Activated T-helper 17 cell treated with anti-CD3 and anti-CD28 coated beads, Interleukin-2, amount 50 U/mL, for 72 hours (primary cell): ENCODE results near the gene ACOX2. TPM values are rescaled to one million over a fixed set of nuclear protein-coding genes. Genes with fewer than 3 reads are reported as not detected.

Source experiments
- ATAC-seq: fragments of 150-1000 bp; cut with Tn5 transposase; replicated peaks from 2 replicates; pipeline ENCODE4 v1.10.0; 2021; ENCODE audit warnings: mild to moderate bottlenecking, moderate library complexity
- H3K27ac Mint-ChIP-seq: one replicate; pipeline ENCODE4 v1.8.0; 2022; ENCODE audit warnings: mixed read lengths
- H3K27me3 Mint-ChIP-seq: one replicate; pipeline ENCODE4 v1.8.0; 2022; ENCODE audit warnings: mixed read lengths
- H3K36me3 Mint-ChIP-seq: one replicate; pipeline ENCODE4 v1.8.0; 2022; ENCODE audit warnings: low read depth, mild to moderate bottlenecking, mixed read lengths
- H3K4me1 Mint-ChIP-seq: one replicate; pipeline ENCODE4 v1.8.0; 2022; ENCODE audit warnings: mixed read lengths
- H3K4me3 Mint-ChIP-seq: one replicate; pipeline ENCODE4 v1.8.0; 2022; ENCODE audit warnings: mild to moderate bottlenecking, mixed read lengths
- H3K9me3 Mint-ChIP-seq: one replicate; pipeline ENCODE4 v1.8.0; 2022; ENCODE audit warnings: mixed read lengths
- total RNA-seq, 2 donors: library from RNA; stranded (reverse); gene quantifications; one replicate each; pipeline ENCODE4 v1.2.3, GENCODE V29; 2022

ACOX2 gene
- total RNA-seq, 2 donors from 2014 or later: not detected

DNA sequence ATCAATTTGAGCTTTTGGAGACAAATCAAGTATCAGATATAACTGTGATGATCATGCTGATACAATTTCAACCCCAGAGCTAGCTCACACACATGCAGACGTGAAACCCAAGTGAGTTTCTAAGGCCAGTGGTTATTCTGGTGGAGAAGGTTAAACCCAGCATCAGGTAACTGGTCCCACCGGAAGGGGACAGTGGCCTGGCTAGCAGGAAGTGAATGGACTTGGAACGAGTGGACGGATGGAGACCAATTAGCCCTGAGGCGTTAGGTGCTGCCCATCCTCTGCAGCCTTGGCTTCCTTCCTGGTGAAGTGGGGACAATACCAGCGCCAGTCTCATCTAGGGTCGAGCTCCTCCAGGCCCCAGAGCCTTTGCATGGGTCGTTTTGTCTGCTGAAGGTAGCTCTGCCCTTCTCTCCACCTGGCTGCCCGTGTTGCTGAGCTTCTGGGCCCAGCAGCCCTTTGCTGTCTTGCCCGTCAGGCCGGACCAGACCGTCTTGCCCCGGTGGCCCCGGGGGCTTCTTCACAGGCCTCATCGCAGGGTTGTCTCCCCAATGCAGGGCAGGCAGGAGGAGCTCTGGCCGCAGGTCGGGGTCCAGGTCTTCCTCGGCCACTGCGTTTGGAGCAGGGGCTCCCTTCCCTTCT is 46.0 kb downstream of the ACOX2 start:
- H3K27me3 Mint-ChIP-seq: no peaks in the 10 kb centered on the region

DNA sequence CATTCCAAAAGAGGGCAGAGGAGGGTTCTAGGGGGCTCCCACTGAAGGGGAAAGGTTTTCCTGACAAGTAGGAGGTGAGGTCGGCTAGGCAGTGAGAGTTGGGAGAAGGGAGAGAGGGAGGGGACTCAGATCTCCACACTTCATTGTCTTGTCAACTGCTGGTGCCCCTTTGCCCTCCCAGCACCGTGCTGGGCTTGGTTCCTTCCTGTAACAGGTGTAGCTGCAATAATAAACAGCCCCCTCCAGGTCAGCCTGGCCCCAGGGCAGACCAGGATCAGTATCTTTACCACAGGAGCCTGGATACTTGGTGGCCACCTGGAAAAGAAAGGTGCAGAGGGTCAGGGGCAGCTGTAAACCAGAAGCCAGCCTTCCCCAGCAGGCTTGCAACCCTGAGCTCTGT is 48.0 kb downstream of the ACOX2 start:
- no peak overlapping the region for H3K27ac Mint-ChIP-seq
- H3K36me3 Mint-ChIP-seq: no peaks in the 10 kb centered on the region
- peaks cover 27% of the 10 kb centered on the region for H3K4me1 Mint-ChIP-seq
- no peak overlapping the region for H3K4me3 Mint-ChIP-seq
- no peaks in the 10 kb centered on the region for H3K27me3 Mint-ChIP-seq
- H3K9me3 Mint-ChIP-seq: no peaks in the 10 kb centered on the region
- ATAC-seq: no peak

More for the DNA sequence above, 46.0 kb downstream of the ACOX2 start:
- H3K4me3 Mint-ChIP-seq: peak overlapping the region; percentile 62
- no peak overlapping the region for H3K27ac Mint-ChIP-seq
- H3K9me3 Mint-ChIP-seq: no peaks in the 10 kb centered on the region
- H3K4me1 Mint-ChIP-seq: peaks cover 32% of the 10 kb centered on the region
- ATAC-seq: no peak
- no peaks in the 10 kb centered on the region for H3K36me3 Mint-ChIP-seq

DNA sequence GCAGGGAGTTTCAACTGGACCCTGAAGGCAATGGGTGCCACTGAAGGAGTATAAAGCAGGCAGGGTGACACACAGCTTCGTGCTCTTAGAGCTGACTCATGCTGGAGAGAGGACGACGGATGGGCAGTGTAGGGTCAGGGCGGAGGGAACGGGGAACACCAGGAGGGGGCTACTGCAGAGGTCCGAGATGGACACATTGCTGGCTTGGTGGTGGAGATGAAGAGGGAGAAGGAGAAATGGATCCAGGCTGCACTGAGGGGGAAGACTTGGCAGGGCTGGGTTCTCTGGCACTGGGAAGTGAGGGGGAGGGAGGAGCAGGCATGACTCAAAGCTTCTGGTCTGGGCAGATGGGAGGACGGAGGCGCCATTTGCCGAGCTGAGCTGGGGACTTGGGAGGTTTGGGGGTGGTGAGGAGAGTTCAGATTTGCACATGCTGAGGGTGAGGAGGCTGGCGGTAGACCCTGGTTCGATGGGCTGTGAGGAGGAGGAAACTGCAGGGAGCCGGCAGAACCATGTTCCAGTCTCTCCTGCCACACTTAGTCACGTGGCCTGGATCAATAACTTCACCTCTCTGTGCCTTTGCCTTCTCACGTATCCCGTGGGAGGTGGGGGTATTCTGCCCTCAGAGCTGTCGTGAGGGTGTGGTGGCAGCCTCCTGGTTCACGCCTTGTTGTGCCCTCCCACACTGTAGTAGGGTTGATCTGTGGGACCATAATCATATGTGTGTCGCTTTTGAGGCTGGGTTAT is 49.7 kb downstream of the ACOX2 start:
- Mint-ChIP-seq H3K4me1 (peaks cover 15% of the 10 kb centered on the region), H3K4me3 (peak overlapping the region; percentile 9), H3K27ac (peak overlapping the region; percentile 12), H3K9me3 (no peaks in the 10 kb centered on the region), H3K36me3 (no peaks in the 10 kb centered on the region), H3K27me3 (no peaks in the 10 kb centered on the region)
- ATAC-seq: peak; percentile 18

DNA sequence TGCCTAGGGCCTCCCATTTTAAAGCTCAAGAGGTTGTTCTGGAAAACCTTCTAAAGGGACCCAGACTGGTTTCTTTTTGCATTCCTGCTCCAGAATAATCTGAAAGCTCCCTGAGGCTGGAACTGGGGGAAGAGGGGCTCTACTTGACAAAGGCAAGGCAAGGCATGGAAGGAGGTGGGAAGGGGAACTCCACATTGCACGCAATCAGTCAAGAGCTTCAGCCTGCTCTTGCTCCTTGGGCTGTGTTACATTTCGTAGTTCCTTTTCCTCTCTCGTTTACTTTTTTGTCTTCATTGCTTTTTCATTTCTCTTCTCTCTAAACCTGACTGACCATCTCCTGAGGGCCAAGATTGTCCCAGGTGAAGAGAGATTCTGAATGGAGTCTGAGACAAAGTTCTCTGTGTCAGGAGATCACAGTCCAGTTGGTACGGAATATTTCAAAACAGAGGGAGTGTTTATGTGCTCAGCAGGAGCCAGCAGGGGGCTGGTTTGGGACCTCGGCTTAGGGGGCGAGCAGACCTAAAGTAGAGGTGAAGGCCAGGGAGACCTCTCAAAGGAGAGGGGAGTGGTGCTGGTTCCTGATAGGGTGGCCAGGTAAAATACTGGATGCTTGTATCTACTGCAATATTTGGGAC is 51.1 kb downstream of the ACOX2 start:
- H3K4me1 Mint-ChIP-seq: peaks cover 10% of the 10 kb centered on the region
- H3K36me3 Mint-ChIP-seq: no peaks in the 10 kb centered on the region
- ATAC-seq: no peak
- H3K4me3 Mint-ChIP-seq: no peak overlapping the region
- H3K27me3 Mint-ChIP-seq: no peaks in the 10 kb centered on the region
- no peak overlapping the region for H3K27ac Mint-ChIP-seq
- no peaks in the 10 kb centered on the region for H3K9me3 Mint-ChIP-seq

DNA sequence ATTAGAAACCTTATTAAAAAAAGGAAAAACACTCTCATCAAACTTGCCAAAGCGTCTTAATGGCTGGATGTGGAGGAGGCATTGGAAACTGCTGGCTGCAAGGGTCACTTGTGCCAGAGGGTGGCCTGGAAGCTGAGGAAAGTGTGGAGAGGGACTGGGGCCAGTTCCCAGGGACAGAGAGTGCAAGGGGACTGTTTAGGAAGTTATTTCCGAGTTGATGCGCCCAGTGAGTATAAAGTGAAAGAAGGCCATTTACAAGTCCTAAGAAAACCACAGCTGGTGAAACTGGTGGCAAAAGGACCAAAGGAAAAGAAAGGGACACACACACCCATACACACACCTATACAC is 52.3 kb downstream of the ACOX2 start:
- Mint-ChIP-seq H3K27me3 (no peaks in the 10 kb centered on the region), H3K9me3 (no peaks in the 10 kb centered on the region), H3K4me3 (no peak overlapping the region), H3K4me1 (peaks cover 10% of the 10 kb centered on the region), H3K36me3 (no peaks in the 10 kb centered on the region), H3K27ac (no peak overlapping the region)
- no peak for ATAC-seq

DNA sequence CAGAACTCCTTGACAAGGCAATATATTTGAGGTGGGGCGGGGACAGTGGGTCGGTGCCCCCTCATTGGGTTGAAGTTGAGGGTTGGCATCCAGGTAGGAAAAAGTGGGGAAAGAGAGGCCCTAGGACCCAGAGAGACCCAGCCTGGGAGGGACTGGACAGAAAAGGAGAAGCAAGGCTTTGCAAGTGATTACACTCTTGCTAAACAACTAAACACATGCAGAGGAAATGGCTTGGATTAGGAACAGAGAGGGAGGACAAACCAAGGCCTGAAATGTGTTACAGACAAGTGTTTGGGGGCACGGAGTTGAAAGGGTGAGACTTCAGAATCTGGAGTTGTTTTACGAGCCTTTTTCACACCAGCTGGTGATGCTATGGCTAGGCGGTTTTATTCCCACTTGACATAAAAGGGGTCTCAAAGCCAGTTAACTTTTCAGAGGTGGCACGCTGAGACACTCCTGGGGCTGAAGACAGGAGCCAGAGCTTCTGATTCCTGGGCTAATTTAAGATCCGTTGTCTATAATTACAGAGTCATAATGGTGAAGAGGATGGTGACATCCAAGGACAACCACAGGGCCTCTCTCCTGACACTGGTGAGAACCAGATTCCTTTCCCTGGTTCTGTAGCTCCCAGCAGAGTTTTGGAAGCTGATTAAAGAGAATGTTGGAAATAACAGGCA is 52.8 kb downstream of the ACOX2 start:
- Mint-ChIP-seq H3K27me3 (no peaks in the 10 kb centered on the region), H3K4me1 (peaks cover 10% of the 10 kb centered on the region), H3K4me3 (no peak overlapping the region), H3K36me3 (no peaks in the 10 kb centered on the region), H3K27ac (no peak overlapping the region), H3K9me3 (no peaks in the 10 kb centered on the region)
- no peak for ATAC-seq

DNA sequence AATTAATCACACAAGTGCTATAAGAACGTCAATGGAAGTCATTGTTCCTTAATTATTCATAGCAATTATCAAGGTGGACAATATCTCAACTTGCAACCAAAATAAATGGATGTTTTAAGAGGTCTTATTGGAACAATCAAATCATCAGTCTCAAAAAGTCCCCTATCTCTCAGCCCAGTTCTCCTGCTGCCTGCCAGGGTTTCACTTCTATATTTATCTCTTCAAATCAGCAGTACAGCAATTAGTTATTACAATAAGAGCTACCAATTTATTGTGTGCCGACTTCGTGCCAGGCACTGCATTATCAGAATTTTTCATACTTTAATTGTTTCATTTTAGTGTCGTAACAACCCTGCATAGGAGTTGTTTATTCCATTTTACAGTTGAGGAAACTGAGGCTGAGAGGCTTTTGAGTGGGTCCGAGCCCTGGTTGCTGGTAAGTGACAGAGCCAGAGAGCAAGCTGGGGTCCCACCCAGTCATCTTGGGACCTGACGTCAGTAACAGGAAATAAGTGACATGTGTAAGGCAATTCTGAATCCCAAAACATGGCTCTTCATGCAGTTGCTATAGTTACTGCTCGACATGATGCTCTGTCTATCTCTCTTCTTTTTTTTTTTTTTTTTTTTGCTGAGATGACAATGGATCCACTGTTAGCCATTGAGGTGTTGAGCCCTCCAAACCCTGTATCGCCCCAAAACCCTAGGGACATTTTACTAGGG is 53.9 kb downstream of the ACOX2 start:
- Mint-ChIP-seq H3K4me3 (no peak overlapping the region), H3K36me3 (no peaks in the 10 kb centered on the region), H3K4me1 (peaks cover 10% of the 10 kb centered on the region), H3K9me3 (no peaks in the 10 kb centered on the region), H3K27ac (no peak overlapping the region), H3K27me3 (no peaks in the 10 kb centered on the region)
- ATAC-seq: no peak

DNA sequence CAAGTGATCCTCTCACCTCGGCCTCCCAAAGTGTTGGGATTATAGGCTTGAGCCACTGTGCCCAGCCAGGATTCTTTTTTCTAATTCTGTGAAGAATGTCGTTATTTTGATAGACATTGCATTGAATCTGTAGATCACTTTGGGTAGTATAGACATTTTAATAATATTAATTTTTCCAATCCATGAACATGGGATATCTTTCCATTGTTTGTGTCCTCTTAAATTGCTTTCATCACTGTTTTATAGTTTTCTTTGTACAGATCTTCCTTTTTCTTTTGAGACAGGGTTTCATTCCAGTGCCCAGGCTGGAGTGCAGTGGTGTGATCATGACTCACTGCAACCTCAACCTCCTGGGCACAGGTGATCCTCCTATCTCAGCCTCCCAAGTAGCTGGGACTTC is 56.7 kb downstream of the ACOX2 start:
- no peak overlapping the region for H3K4me3 Mint-ChIP-seq
- H3K27me3 Mint-ChIP-seq: no peaks in the 10 kb centered on the region
- no peaks in the 10 kb centered on the region for H3K36me3 Mint-ChIP-seq
- H3K27ac Mint-ChIP-seq: no peak overlapping the region
- peaks cover under 1% of the 10 kb centered on the region for H3K4me1 Mint-ChIP-seq
- H3K9me3 Mint-ChIP-seq: no peaks in the 10 kb centered on the region
- no peak for ATAC-seq

DNA sequence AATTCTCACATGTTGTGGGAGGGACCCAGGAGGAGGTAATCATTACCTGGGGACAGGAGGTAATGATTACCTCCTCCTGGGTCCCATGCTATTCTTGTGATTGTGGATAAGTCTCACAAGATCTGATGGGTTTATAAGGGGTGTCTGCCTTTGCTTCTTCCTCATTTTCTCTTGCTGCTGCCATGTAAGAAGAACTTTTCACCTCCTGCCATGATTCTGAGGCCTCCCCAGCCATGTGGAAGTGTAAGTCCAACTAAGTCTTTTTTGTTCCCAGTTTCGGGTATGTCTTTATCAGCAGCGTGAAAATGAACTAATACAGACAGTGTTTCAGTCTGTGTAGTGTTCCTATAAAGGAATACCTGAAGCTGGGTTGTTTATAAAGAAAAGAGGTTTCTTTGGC is 58.2 kb downstream of the ACOX2 start:
- H3K27ac Mint-ChIP-seq: no peak overlapping the region
- ATAC-seq: no peak
- H3K4me1 Mint-ChIP-seq: peaks cover 12% of the 10 kb centered on the region
- H3K27me3 Mint-ChIP-seq: no peaks in the 10 kb centered on the region
- H3K36me3 Mint-ChIP-seq: no peaks in the 10 kb centered on the region
- H3K4me3 Mint-ChIP-seq: no peak overlapping the region
- no peaks in the 10 kb centered on the region for H3K9me3 Mint-ChIP-seq

DNA sequence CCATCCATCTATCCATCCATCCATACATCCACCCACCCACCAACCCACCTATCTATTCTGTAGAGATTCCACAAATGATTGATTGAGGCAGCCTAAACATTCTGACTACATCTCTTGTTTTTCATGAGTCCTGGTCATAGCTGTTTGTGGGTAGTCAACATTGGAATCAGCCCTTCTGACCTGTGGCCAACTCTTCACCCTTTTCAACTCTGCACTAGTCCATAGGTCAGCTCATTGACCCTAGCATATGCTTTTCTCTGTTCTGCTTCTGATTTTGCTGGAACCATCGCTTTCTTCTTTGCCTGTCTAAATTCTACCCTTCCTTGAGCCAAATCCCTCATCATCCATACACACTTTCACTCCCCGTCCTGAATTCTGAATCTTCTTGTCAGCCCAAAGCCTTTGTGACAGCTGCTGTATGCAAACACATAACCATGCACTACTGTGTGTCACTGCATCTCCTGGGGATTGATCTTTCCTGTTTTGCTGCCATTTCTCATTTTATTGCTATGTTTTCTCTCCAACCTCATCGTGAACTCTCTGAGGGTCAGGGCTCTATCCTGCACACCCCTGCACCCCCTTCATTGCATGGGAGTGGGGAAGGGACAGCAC is 61.9 kb downstream of the ACOX2 start:
- H3K36me3 Mint-ChIP-seq: no peaks in the 10 kb centered on the region
- no peak for ATAC-seq
- H3K4me1 Mint-ChIP-seq: peaks cover 12% of the 10 kb centered on the region
- no peaks in the 10 kb centered on the region for H3K27me3 Mint-ChIP-seq
- no peak overlapping the region for H3K27ac Mint-ChIP-seq
- no peaks in the 10 kb centered on the region for H3K9me3 Mint-ChIP-seq
- no peak overlapping the region for H3K4me3 Mint-ChIP-seq

DNA sequence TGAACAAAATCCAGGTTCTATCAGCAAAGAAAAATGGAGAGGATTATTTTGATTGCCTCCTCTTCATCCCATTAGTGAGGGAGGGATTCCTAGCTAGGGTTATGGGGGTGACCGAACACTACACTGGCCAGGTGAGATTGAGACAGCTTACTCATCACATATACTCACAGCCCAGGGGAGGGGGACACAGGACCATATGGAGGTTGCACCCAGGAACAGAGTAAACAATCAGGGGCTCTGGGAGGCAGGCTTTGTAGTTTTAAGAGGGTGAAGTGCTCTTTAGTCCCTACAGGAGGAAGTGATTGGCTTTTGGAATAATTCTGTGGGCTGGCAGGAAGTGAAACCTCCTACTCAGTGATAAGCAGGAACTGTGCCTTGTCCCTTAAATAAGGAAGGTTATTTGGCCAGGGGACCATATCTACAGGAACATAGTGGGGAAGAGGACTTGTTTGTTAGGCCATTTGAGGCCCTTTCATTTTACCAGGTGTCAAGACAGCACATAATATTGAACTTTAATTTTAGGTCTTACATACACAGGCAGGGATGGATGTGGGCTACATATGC is 62.6 kb downstream of the ACOX2 start:
- no peaks in the 10 kb centered on the region for H3K36me3 Mint-ChIP-seq
- ATAC-seq: no peak
- no peak overlapping the region for H3K27ac Mint-ChIP-seq
- H3K9me3 Mint-ChIP-seq: no peaks in the 10 kb centered on the region
- peaks cover 12% of the 10 kb centered on the region for H3K4me1 Mint-ChIP-seq
- no peaks in the 10 kb centered on the region for H3K27me3 Mint-ChIP-seq
- H3K4me3 Mint-ChIP-seq: no peak overlapping the region

DNA sequence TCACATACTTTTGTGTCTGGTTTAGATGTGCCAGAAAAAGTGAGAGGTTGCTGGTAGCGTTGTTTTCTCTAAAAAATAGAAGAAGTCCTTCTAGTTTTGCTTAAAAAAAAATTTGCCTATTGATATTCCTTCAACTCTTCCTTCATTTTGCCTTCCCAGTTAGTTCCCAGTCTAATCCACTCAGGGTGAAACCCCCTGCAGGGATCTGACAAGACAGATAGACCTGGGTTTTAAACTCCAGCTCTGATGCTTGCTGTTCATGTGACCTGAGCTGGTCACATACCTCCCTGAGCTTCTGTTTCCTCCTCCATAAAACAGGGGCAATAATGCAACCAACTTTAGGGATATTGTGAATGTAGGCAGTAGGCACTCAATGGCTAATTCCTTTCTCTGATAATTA is 63.7 kb downstream of the ACOX2 start:
- Mint-ChIP-seq H3K27ac (no peak overlapping the region), H3K4me1 (peaks cover 12% of the 10 kb centered on the region), H3K27me3 (no peaks in the 10 kb centered on the region), H3K9me3 (no peaks in the 10 kb centered on the region), H3K4me3 (no peak overlapping the region), H3K36me3 (no peaks in the 10 kb centered on the region)
- no peak for ATAC-seq

DNA sequence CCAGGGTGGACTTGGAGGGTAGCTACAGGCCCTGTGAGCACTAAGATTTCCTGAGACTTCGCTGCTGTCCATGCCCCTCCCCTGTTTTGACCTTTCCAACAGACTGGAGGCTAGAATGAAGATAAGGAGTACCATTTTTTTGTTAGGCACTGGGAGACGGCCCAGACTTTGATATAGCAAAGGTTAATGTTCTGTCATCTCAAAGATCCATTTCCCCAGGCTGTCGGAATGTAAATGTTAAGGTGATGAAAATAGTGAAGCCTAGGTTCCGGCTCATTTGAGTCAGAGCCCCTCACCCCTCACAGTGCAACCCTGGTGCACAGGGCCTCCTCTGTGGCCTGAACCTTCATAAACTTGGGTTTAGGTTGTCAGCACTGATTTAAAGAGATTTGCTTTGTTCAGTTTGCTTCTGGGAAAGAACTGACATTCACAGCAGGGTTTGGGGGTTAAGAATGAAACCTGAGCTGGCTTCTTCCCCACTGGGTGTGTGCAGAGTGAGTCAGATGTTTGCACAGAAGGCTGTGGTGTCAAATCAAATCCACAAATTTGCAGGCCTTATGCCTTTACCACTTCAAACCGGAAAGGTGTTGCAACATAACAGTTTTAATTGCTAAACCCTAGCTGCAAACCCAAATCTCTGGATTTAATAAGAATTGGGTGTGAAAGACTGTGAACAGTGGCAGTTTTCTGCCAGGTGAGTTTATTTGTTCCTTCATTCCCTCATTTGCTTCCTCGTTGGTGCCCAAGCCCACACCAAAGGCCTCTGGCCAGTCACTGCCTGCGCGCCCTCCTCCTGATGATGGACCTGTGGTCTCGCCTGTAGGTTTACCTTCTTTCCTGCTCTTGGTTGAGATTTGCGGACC is 65.7 kb downstream of the ACOX2 start:
- Mint-ChIP-seq H3K36me3 (no peaks in the 10 kb centered on the region), H3K27me3 (no peaks in the 10 kb centered on the region), H3K4me3 (peak overlapping the region; percentile 43), H3K9me3 (no peaks in the 10 kb centered on the region), H3K4me1 (peaks cover 12% of the 10 kb centered on the region), H3K27ac (no peak overlapping the region)
- peak; percentile 96 for ATAC-seq
